ENCODE results near the gene QPRT.
"Not testable (repeated sequence)": the region's sequence is repeated elsewhere in the genome, so short reads cannot be mapped to it uniquely, and the experiment has no call there.

DNA sequence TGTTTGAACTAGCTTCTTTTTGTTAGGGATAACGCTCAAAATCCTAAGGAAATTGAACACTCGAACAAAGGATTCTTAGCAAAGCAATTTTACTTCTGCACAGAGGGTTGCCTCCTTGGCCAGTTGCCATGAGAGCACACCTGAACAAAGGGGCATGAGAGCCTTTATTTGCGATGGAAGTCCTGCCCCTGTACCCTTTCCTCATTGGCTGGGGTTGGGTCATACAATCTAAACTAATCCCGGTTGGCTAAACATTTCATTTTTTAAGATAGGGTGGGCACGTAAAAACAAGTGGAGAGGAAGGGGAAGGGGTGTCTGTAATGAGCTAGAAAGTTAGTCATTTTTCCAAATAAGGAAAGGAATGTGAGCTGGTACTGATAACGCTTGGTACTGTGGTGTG is 30.7 kb downstream of the QPRT start:
- TF ChIP-seq, protein P1, sequence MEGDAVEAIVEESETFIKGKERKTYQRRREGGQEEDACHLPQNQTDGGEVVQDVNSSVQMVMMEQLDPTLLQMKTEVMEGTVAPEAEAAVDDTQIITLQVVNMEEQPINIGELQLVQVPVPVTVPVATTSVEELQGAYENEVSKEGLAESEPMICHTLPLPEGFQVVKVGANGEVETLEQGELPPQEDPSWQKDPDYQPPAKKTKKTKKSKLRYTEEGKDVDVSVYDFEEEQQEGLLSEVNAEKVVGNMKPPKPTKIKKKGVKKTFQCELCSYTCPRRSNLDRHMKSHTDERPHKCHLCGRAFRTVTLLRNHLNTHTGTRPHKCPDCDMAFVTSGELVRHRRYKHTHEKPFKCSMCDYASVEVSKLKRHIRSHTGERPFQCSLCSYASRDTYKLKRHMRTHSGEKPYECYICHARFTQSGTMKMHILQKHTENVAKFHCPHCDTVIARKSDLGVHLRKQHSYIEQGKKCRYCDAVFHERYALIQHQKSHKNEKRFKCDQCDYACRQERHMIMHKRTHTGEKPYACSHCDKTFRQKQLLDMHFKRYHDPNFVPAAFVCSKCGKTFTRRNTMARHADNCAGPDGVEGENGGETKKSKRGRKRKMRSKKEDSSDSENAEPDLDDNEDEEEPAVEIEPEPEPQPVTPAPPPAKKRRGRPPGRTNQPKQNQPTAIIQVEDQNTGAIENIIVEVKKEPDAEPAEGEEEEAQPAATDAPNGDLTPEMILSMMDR (IDR thresholded peaks at IDR 0.05): not testable (repeated sequence)
- not testable (repeated sequence) for TF ChIP-seq POLR2A (IDR thresholded peaks at IDR 0.05)

All from uterus (tissue), 2 donors.